ENCODE measurements around the gene PPP1CC.
A peak's percentile ranks its signal among the peaks of the same experiment; 100 is the strongest.
"Not testable (repeated sequence)": the region's sequence is repeated elsewhere in the genome, so short reads cannot be mapped to it uniquely, and the experiment has no call there.

PPP1CC gene

GRCh38 chr12:110767863-110768262, 25.2 kb upstream of the PPP1CC start:
- DNase-seq (ENCODE audit: low spot score in 2 of 2) (no peak), ATAC-seq (replicated peaks; ENCODE audit: extremely low read depth, poor library complexity, severe bottlenecking) (no peak)
- Mint-ChIP-seq H3K9me3 (no peaks in the 10 kb centered on the region), H3K27ac (ENCODE audit: low read depth) (no peak overlapping the region), H3K4me3 (no peak overlapping the region), H3K36me3 (ENCODE audit: insufficient read depth) (no peaks in the 10 kb centered on the region), H3K4me1 (no peaks in the 10 kb centered on the region), H3K27me3 (no peaks in the 10 kb centered on the region)

GRCh38 chr12:110766311-110767154, 23.8 kb upstream of the PPP1CC start:
- no peak overlapping the region for H3K4me3 Mint-ChIP-seq
- no peaks in the 10 kb centered on the region for H3K27me3 Mint-ChIP-seq
- no peak overlapping the region for H3K27ac Mint-ChIP-seq (ENCODE audit: low read depth)
- H3K4me1 Mint-ChIP-seq, result no peaks in the 10 kb centered on the region
- H3K36me3 Mint-ChIP-seq (ENCODE audit: insufficient read depth), result no peaks in the 10 kb centered on the region
- DNase-seq (ENCODE audit: low spot score in 2 of 2) (no peak), ATAC-seq (replicated peaks; ENCODE audit: extremely low read depth, poor library complexity, severe bottlenecking) (no peak)
- no peaks in the 10 kb centered on the region for H3K9me3 Mint-ChIP-seq

GRCh38 chr12:110765572-110765971, 22.9 kb upstream of the PPP1CC start:
- H3K36me3 Mint-ChIP-seq (ENCODE audit: insufficient read depth); H3K4me1 Mint-ChIP-seq; H3K27ac Mint-ChIP-seq (ENCODE audit: low read depth); H3K27me3 Mint-ChIP-seq; H3K9me3 Mint-ChIP-seq; H3K4me3 Mint-ChIP-seq; DNase-seq (ENCODE audit: low spot score in 2 of 2); ATAC-seq (replicated peaks; ENCODE audit: extremely low read depth, poor library complexity, severe bottlenecking): not testable (repeated sequence)

- no peak for ATAC-seq (replicated peaks; ENCODE audit: extremely low read depth, poor library complexity, severe bottlenecking)
- no peaks in the 10 kb centered on the region for H3K4me1 Mint-ChIP-seq
- no peak for DNase-seq (ENCODE audit: low spot score in 2 of 2)
- no peaks in the 10 kb centered on the region for H3K9me3 Mint-ChIP-seq
- no peak overlapping the region for H3K27ac Mint-ChIP-seq (ENCODE audit: low read depth)
- no peaks in the 10 kb centered on the region for H3K27me3 Mint-ChIP-seq
- no peaks in the 10 kb centered on the region for H3K36me3 Mint-ChIP-seq (ENCODE audit: insufficient read depth)
- no peak overlapping the region for H3K4me3 Mint-ChIP-seq
Measured at GRCh38 chr12:110765111-110765510, 22.4 kb upstream of the PPP1CC start.

GRCh38 chr12:110763583-110763982, 20.9 kb upstream of the PPP1CC start:
- DNase-seq (ENCODE audit: low spot score in 2 of 2) (no peak), ATAC-seq (replicated peaks; ENCODE audit: extremely low read depth, poor library complexity, severe bottlenecking) (no peak)
- Mint-ChIP-seq H3K4me3 (no peak overlapping the region), H3K4me1 (no peaks in the 10 kb centered on the region), H3K27ac (ENCODE audit: low read depth) (no peak overlapping the region), H3K9me3 (no peaks in the 10 kb centered on the region), H3K27me3 (no peaks in the 10 kb centered on the region), H3K36me3 (ENCODE audit: insufficient read depth) (no peaks in the 10 kb centered on the region)

GRCh38 chr12:110762891-110763290, 20.2 kb upstream of the PPP1CC start:
- H3K27me3 Mint-ChIP-seq, result no peaks in the 10 kb centered on the region
- no peaks in the 10 kb centered on the region for H3K9me3 Mint-ChIP-seq
- H3K4me3 Mint-ChIP-seq, result no peak overlapping the region
- ATAC-seq (replicated peaks; ENCODE audit: extremely low read depth, poor library complexity, severe bottlenecking), result no peak
- no peak overlapping the region for H3K27ac Mint-ChIP-seq (ENCODE audit: low read depth)
- no peaks in the 10 kb centered on the region for H3K36me3 Mint-ChIP-seq (ENCODE audit: insufficient read depth)
- H3K4me1 Mint-ChIP-seq, result no peaks in the 10 kb centered on the region
- no peak for DNase-seq (ENCODE audit: low spot score in 2 of 2)

GRCh38 chr12:110760204-110760609, 17.5 kb upstream of the PPP1CC start:
- ATAC-seq (replicated peaks; ENCODE audit: extremely low read depth, poor library complexity, severe bottlenecking) (no peak), DNase-seq (ENCODE audit: low spot score in 2 of 2) (no peak)
- H3K4me3 Mint-ChIP-seq, result no peak overlapping the region
- H3K27ac Mint-ChIP-seq (ENCODE audit: low read depth), result peak overlapping the region; percentile 50
- no peaks in the 10 kb centered on the region for H3K9me3 Mint-ChIP-seq
- H3K27me3 Mint-ChIP-seq, result no peaks in the 10 kb centered on the region
- no peaks in the 10 kb centered on the region for H3K36me3 Mint-ChIP-seq (ENCODE audit: insufficient read depth)
- H3K4me1 Mint-ChIP-seq, result no peaks in the 10 kb centered on the region

GRCh38 chr12:110758922-110759321, 16.2 kb upstream of the PPP1CC start:
- no peak for DNase-seq (ENCODE audit: low spot score in 2 of 2)
- no peaks in the 10 kb centered on the region for H3K27me3 Mint-ChIP-seq
- ATAC-seq (replicated peaks; ENCODE audit: extremely low read depth, poor library complexity, severe bottlenecking), result no peak
- H3K4me3 Mint-ChIP-seq, result no peak overlapping the region
- no peaks in the 10 kb centered on the region for H3K9me3 Mint-ChIP-seq
- no peak overlapping the region for H3K27ac Mint-ChIP-seq (ENCODE audit: low read depth)
- no peaks in the 10 kb centered on the region for H3K36me3 Mint-ChIP-seq (ENCODE audit: insufficient read depth)
- H3K4me1 Mint-ChIP-seq, result no peaks in the 10 kb centered on the region

GRCh38 chr12:110756611-110757010, 13.9 kb upstream of the PPP1CC start:
- no peaks in the 10 kb centered on the region for H3K27me3 Mint-ChIP-seq
- DNase-seq (ENCODE audit: low spot score in 2 of 2), result no peak
- no peaks in the 10 kb centered on the region for H3K9me3 Mint-ChIP-seq
- H3K36me3 Mint-ChIP-seq (ENCODE audit: insufficient read depth), result no peaks in the 10 kb centered on the region
- H3K4me3 Mint-ChIP-seq, result no peak overlapping the region
- ATAC-seq (replicated peaks; ENCODE audit: extremely low read depth, poor library complexity, severe bottlenecking), result no peak
- no peak overlapping the region for H3K27ac Mint-ChIP-seq (ENCODE audit: low read depth)
- H3K4me1 Mint-ChIP-seq, result no peaks in the 10 kb centered on the region

- Mint-ChIP-seq H3K27me3 (no peaks in the 10 kb centered on the region), H3K36me3 (ENCODE audit: insufficient read depth) (no peaks in the 10 kb centered on the region), H3K27ac (ENCODE audit: low read depth) (no peak overlapping the region), H3K4me3 (no peak overlapping the region), H3K9me3 (no peaks in the 10 kb centered on the region), H3K4me1 (no peaks in the 10 kb centered on the region)
- ATAC-seq (replicated peaks; ENCODE audit: extremely low read depth, poor library complexity, severe bottlenecking) (no peak), DNase-seq (ENCODE audit: low spot score in 2 of 2) (no peak)
Measured at GRCh38 chr12:110754101-110754793, 11.6 kb upstream of the PPP1CC start.

GRCh38 chr12:110750784-110751461, 8.2 kb upstream of the PPP1CC start:
- H3K36me3 Mint-ChIP-seq (ENCODE audit: insufficient read depth), result peaks cover 1% of the 10 kb centered on the region
- no peaks in the 10 kb centered on the region for H3K27me3 Mint-ChIP-seq
- no peak overlapping the region for H3K4me3 Mint-ChIP-seq
- ATAC-seq (replicated peaks; ENCODE audit: extremely low read depth, poor library complexity, severe bottlenecking), result no peak
- H3K4me1 Mint-ChIP-seq, result no peaks in the 10 kb centered on the region
- DNase-seq (ENCODE audit: low spot score in 2 of 2), result no peak
- no peak overlapping the region for H3K27ac Mint-ChIP-seq (ENCODE audit: low read depth)
- no peaks in the 10 kb centered on the region for H3K9me3 Mint-ChIP-seq

GRCh38 chr12:110746550-110746949, 3.9 kb upstream of the PPP1CC start:
- Mint-ChIP-seq H3K4me1 (peaks cover 15% of the 10 kb centered on the region), H3K27me3 (no peaks in the 10 kb centered on the region), H3K36me3 (ENCODE audit: insufficient read depth) (peaks cover 16% of the 10 kb centered on the region), H3K9me3 (no peaks in the 10 kb centered on the region), H3K27ac (ENCODE audit: low read depth) (no peak overlapping the region), H3K4me3 (no peak overlapping the region)
- DNase-seq (ENCODE audit: low spot score in 2 of 2) (no peak), ATAC-seq (replicated peaks; ENCODE audit: extremely low read depth, poor library complexity, severe bottlenecking) (no peak)

Data from central memory CD8-positive, alpha-beta T cell (primary cell).